MCF 10A (cell line): Measurements from ENCODE around the gene ZNF747. TPM values are rescaled to one million over a fixed set of nuclear protein-coding genes. Genes with fewer than 3 reads are reported as not detected.

Experiments used
- BruUV-seq: library from RNA; stranded (reverse); fragments of 400-500 nt; replicated peaks from 2 replicates; lab custom pipeline; 2021; lab: Mats Ljungman, UMichigan
- CTCF ChIA-PET: fragments of 300-600 bp; sonication (Branson Sonifier 250); formaldehyde crosslinking; extraction: SDS; loops from one replicate; lab custom pipeline; 2021; ENCODE audit warnings: antibody characterized with exemption, inconsistent platforms; lab: Yijun Ruan, JAX
- POLR2A ChIA-PET: fragments of 300-600, 350-650 bp; sonication (Branson Sonifier 250); formaldehyde crosslinking; extraction: SDS; loops from one replicate; lab custom pipeline; 2020; ENCODE audit warnings: antibody characterized with exemption, inconsistent platforms; lab: Yijun Ruan, JAX
- DNase-seq: peaks from one replicate; pipeline ENCODE4 v3.0.0-alpha.2; 2018; ENCODE audit not compliant: unreplicated experiment
- H3K27ac Mint-ChIP-seq: one replicate; pipeline ENCODE4 v1.8.0; 2022; ENCODE audit warnings: mild to moderate bottlenecking, low read depth, mixed read lengths; ENCODE audit not compliant: unreplicated experiment
- H3K27me3 Mint-ChIP-seq: one replicate; pipeline ENCODE4 v1.8.0; 2022; ENCODE audit warnings: mixed read lengths; ENCODE audit not compliant: insufficient read depth, unreplicated experiment
- H3K36me3 Mint-ChIP-seq: one replicate; pipeline ENCODE4 v1.8.0; 2022; ENCODE audit warnings: mild to moderate bottlenecking, moderate library complexity, mixed read lengths; ENCODE audit not compliant: insufficient read depth, unreplicated experiment
- H3K4me1 Mint-ChIP-seq: one replicate; pipeline ENCODE4 v1.8.0; 2022; ENCODE audit warnings: mixed read lengths; ENCODE audit not compliant: insufficient read depth, unreplicated experiment
- H3K4me3 Mint-ChIP-seq: one replicate; pipeline ENCODE4 v1.8.0; 2022; ENCODE audit warnings: mild to moderate bottlenecking, moderate library complexity, mixed read lengths; ENCODE audit not compliant: unreplicated experiment
- H3K9me3 Mint-ChIP-seq: one replicate; pipeline ENCODE4 v1.8.0; 2022; ENCODE audit warnings: mixed read lengths; ENCODE audit not compliant: unreplicated experiment
- CTCF ChIP-seq: fragments of 200-600 bp; IDR thresholded peaks from one replicate; pipeline ENCODE4 v1.8.0; 2022; ENCODE audit warnings: antibody characterized with exemption, mild to moderate bottlenecking; ENCODE audit not compliant: unreplicated experiment
- intact Hi-C: fragments of 100-400 bp; cut with micrococcal nuclease; formaldehyde crosslinking; loops from 2 replicates; pipeline ENCODE4 v1.14.1; 2022
- total RNA-seq: library from RNA; stranded (reverse); gene quantifications from 2 replicates; pipeline ENCODE4 v1.2.3, GENCODE V29; 2022

ZNF747 gene
- total RNA-seq, 1 experiment from 2014 or later, result 13.7 TPM

GRCh38 chr16:30491229-30491628, 43.4 kb downstream of the ZNF747 start:
- intact Hi-C loops, result loop anchor here (2.0 kb wide), 1 partner anchor 36 kb away; the partner anchor contains the start of gene ZNF768
- no peak overlapping the region for H3K27ac Mint-ChIP-seq
- TF ChIP-seq CTCF, result no peak
- no peaks in the 10 kb centered on the region for H3K27me3 Mint-ChIP-seq
- POLR2A ChIA-PET, result interaction anchor here (1.2 to 2.9 kb wide), 7 partner anchors 14 to 61 kb away, joined by 3 to 14 read pairs (median 4); partner anchors contain the start of genes DCTPP1, SEPHS2 and ZNF747
- CTCF ChIA-PET, result interaction anchor here (0.6 to 2.0 kb wide), 8 partner anchors 11 to 399 kb away, joined by 3 to 7 read pairs (median 4); partner anchors contain the start of gene DCTPP1
- H3K4me1 Mint-ChIP-seq, result peaks cover 20% of the 10 kb centered on the region
- no peak for DNase-seq
- H3K36me3 Mint-ChIP-seq, result peaks cover 5% of the 10 kb centered on the region
- no peak overlapping the region for H3K4me3 Mint-ChIP-seq
- no peaks in the 10 kb centered on the region for H3K9me3 Mint-ChIP-seq
- no TSS peak for BruUV-seq

GRCh38 chr16:30490210-30490609, 44.4 kb downstream of the ZNF747 start:
- POLR2A ChIA-PET, result interaction anchor here (0.5 to 2.9 kb wide), 9 partner anchors 13 to 148 kb away, joined by 3 to 14 read pairs (median 5); partner anchors contain the start of genes DCTPP1, SEPHS2 and ZNF747
- Mint-ChIP-seq H3K4me3 (no peak overlapping the region), H3K4me1 (peaks cover 20% of the 10 kb centered on the region), H3K9me3 (no peaks in the 10 kb centered on the region), H3K27me3 (no peaks in the 10 kb centered on the region), H3K36me3 (peaks cover 5% of the 10 kb centered on the region), H3K27ac (peak overlapping the region; percentile 42)
- intact Hi-C loops, result loop anchor here (2.0 kb wide), 1 partner anchor 37 kb away; the partner anchor contains the start of gene ZNF768
- peak; percentile 95 for DNase-seq
- BruUV-seq, result no TSS peak
- TF ChIP-seq CTCF, result no peak
- CTCF ChIA-PET, result interaction anchor here (0.6 to 2.0 kb wide), 5 partner anchors 10 to 433 kb away, joined by 3 to 7 read pairs (median 6); partner anchors contain the start of gene DCTPP1

- peaks cover 20% of the 10 kb centered on the region for H3K4me1 Mint-ChIP-seq
- H3K9me3 Mint-ChIP-seq, result no peaks in the 10 kb centered on the region
- H3K4me3 Mint-ChIP-seq, result no peak overlapping the region
- peaks cover 5% of the 10 kb centered on the region for H3K36me3 Mint-ChIP-seq
- no TSS peak for BruUV-seq
- no peaks in the 10 kb centered on the region for H3K27me3 Mint-ChIP-seq
- no peak for TF ChIP-seq CTCF
- H3K27ac Mint-ChIP-seq, result no peak overlapping the region
- intact Hi-C loops, result no loop called here
- ChIA-PET POLR2A (interaction anchor here (0.6 to 2.9 kb wide), 4 partner anchors 19 to 68 kb away, joined by 3 to 11 read pairs (median 3); partner anchors contain the start of gene ZNF747), CTCF (interaction anchor here (0.6 to 0.7 kb wide), 3 partner anchors 8 to 424 kb away, joined by 3 to 4 read pairs (median 3); no protein-coding TSS in a partner anchor)
- peak; percentile 20 for DNase-seq
Measured at GRCh38 chr16:30488764-30489605, 45.7 kb downstream of the ZNF747 start.
